G401.6 (cell line): ENCODE results near the gene SLX9.
"Not testable (repeated sequence)": the region's sequence is repeated elsewhere in the genome, so short reads cannot be mapped to it uniquely, and the experiment has no call there.

Experiments
- FAIRE-seq: peaks from 2 replicates; lab custom pipeline; 2012; peaks lifted over from hg19 to GRCh38; lab: Jason Lieb, UNC

SLX9 gene

GRCh38 chr21:44902268-44903049, 37.4 kb upstream of the SLX9 start:
- no peak for FAIRE-seq

DNA sequence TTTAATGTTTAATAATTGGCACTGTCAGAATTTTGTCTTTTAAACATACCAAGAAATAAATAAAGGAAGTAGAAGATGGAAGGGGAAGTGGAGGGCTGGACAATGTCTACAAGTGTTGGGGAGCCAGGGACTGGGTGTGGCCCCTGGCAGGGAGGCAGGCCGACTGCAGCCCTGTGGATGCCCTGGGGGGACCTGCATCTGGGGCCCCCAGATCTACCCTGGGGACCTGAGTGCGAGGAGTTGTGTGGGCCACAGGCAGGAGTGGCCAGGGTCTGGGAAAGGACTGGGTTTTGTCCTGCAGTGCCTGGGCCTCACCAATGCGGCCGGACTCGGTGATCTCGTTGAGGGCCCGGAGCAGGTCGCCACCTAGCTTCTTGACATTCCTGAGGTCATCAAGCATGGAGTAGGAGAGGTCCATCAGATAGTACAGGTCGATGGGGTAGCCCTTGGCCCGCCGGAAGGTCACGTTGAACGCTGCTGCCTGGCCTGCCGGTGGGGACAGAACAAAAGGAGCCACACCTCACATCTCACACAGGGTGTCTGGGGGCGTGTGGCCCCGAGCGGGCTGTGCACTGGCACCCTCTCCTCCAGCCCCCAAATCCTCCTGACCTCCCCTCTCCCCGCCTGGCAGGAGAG, 36.7 kb upstream of the SLX9 start:
- no peak for FAIRE-seq

DNA sequence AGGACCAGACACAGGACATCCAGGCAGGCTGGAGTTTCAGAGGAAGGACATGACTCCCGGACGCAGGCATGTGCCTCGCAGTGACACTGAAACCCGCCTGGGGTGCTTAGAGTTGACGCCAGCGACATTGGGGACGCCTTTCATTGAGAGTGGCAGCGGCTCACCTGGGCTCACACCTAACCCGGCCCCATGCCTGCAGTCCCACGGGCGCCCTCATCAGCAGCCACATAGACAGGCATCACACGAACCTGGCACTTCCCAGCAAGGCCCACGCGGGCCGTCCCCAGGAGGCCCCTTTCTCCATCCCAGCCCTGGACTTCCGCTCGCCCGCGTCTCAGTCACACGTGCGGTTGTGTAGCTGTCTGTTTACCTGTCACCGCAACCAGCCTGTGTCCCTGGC, 36.1 kb upstream of the SLX9 start:
- FAIRE-seq = no peak

DNA sequence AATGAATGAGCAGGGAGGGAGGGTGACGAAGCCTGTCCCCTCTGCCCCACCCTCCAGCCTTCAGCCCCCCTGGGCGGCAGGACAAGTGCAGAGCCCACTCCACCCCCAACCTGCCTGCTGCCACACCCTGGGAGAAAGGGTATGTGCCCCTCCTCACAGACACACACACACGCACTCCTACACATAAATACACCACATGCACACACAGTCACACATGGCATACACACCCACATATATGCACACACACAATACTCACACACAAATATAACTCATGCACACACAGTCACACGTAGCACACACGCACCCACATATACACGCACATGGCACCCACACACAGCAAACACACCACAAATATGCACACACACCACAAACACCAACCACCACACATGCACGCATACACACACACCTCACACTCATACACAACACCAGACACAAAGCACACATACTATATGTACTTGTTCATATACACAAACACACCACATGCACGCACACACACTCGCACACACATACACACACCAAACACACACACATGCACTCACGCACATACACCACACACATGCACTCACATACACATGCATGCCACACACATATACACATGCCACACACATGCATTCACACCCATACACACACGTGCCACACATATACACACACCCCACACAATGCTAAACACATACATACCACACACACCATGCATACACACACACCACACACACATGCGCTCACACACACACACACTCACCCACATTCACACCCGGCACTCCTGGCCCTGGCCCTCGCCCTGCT, 35.5 kb upstream of the SLX9 start:
- no peak for FAIRE-seq

GRCh38 chr21:44905016-44905727, 34.7 kb upstream of the SLX9 start:
- no peak for FAIRE-seq

DNA sequence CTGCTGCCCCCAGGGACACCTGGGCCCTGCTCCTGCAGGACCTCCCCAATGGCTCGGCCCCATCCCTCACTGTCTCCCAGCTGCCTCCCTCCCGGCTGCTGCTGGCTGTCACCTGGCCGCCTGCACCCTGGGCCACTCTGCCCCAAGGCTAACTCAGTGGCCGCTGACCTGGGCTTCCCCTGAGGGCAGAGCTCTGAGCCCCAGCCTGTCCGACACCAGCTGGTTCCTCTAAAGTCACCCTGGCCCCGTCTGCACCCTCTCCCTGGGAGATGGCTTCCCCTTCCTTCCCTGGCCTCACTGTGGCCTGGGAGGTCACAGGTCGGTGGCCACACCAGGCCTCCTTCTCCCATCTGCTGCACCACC, 34.1 kb upstream of the SLX9 start:
- FAIRE-seq = no peak

GRCh38 chr21:44907225-44907965, 32.4 kb upstream of the SLX9 start:
- FAIRE-seq = no peak

GRCh38 chr21:44907966-44908895, 31.6 kb upstream of the SLX9 start:
- FAIRE-seq = no peak

DNA sequence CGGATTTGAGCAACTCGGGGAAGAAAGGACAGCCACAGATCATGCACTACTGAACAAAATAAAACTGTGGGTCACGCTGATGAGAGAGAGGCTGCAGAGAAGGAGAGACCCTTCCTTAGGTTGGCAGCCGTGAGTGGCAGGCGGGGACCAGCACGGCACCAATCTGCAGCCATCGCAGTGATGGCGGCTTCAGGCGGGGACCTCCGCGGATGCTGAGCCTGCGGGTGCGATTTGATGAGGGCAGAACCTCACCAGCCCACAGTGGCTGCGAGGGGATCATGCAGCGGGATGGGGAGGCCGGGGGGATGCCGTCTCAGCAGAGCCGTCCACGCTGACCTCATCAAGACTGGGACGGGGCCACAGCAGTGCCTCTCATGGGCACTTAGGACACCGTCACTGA, 30.9 kb upstream of the SLX9 start:
- FAIRE-seq = no peak

DNA sequence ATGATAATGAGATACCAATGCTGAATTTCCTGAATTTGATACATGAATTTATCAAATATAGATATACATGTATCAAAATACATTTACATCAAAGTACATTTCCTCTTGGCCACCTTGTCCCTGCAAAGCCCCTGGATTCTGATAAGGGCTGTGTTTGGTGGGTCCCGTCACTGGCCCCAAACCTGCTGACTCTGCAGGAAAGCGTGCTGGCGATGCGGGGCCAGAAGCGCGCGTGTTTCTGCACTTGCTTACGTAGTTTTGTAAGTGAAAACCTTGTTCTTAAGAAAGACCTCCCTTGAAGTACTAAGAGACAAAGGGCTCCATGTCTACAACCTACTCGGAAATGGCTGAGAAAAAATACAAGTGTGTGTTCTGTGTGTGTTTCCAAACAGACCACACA, 30.1 kb upstream of the SLX9 start:
- FAIRE-seq = no peak

DNA sequence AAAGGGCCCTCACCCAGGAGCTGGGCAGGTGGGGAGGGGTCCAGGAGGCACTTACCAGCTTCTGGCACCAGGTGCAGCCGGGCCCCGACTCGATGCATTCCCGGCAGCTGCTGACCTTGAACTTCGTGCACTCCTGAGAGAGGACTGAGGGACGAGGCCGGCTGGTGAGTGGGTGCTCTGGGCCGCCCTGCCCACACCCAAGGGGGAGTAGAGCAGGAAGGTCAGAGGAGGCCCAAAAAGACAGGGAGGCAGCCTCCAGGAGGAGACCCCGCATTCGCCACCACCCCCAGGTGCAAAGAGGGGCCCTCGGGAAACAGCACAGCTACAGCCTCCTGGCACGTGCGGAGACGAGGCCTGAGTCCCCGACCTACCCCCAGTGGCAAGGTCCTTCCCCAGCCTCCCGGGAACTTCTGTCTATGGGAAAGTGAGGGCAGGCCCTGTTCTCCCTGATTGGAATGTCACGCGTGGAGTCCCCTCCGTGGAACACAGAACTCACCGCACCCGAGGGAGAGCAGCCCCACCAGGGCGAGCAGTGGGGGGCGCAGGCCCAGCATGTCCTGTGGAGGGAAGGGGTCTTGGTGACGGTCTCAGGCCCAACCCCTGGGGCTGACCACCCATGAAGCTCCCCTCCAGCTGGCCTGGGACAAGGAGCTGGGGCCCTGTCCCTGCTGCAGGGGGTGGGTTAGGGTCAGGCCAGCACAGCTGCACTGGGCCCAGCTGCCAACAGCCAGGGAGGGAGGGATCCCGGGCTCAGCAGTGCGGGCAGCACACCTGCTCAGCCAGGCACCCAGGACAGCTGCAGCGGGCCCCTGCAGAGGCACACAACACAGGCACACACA, 29.4 kb upstream of the SLX9 start:
- no peak for FAIRE-seq

- no peak for FAIRE-seq
These were observed 28.8 kb upstream of the SLX9 start for GRCh38 chr21:44911068-44911383.

DNA sequence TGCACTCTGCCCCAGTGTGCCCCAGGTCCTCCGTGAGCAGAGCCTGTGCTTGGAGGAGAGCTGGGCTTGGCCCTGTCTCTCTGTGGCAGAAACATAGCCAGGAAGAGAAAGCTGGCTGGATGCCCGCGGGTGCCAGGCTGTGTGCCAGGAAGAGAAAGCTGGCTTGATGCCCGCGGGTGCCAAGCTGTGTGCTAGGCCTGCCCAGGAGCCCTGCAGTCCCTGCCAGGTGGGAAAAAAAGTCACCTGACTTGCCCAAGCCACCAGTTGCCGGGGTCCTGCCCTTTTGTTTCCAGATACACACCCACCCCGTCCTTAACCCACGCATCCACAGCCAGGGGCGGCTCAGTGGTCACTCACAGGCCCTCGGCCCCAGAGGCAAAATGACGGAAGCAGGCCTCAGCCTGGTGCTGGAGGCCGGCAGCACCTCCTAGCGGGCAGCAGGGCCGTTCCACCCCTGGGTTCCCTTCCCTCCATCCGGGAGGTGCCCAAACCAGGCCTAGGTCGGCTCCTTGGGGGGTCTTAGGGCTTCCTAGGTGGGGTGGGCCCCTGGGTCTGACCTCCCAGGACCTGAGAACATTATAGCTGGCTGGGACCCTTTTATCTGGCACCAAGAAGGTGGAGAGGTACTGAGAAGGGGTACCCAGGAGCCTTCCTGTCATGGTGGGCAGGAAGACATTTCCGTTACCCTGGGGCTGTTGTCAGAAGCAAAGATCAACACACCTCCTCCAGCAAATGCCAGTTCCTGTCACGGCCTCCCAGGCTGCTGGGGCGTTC, 28.3 kb upstream of the SLX9 start:
- FAIRE-seq = no peak

DNA sequence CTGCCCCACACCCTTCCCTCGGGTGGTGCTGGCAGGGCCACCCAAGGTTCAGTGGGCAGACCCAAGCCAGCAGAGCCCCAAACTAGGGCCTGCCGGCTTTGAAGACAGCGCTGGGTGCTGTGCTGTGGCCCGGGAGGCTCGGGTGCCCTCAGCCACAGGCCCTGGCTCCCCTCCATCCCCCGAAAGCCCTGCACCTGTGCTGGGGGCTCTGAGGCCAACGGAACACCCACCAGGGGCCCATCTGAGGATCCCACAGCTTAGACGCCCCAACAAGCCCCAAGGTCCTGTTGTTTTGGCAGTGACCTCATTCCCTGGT, 27.7 kb upstream of the SLX9 start:
- no peak for FAIRE-seq

- FAIRE-seq = not testable (repeated sequence)
These were observed 27.1 kb upstream of the SLX9 start for GRCh38 chr21:44912506-44913412.

DNA sequence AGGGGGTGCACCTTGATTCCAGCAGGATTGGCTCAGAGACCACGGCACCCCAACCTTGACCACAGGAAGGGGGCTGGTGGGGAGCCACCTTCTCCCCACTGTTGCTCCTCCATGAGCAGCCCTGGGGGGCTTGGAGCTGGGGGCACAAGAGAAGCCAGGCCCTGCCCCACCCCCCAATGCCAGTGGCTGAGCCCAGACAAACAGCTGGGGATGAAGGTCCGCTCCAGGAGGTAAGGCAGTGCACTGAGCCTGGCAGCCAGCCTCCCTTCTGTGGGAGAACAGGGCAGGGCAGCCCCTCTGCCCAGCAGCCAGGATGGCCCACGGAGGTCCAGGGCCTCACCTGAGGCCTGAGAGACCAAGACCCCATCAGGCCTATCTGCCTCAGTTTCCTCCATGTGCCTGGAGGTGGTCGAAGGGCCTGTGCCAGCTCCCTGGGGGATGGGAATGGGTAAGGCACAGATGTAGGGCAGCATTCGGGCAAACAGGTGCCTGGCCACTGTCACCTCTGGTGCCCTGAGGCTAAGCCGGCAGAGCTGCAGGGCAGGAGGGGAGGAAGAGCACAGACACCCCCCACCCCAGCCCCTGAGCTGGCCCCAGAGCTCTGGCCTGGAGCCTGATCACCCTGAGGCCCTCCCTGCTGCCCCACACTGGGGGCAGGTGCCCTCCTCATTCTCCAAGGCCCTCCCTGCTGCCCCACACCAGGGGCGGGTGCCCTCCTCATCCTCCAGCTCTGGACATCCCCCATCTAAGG, 26.2 kb upstream of the SLX9 start:
- FAIRE-seq = no peak

DNA sequence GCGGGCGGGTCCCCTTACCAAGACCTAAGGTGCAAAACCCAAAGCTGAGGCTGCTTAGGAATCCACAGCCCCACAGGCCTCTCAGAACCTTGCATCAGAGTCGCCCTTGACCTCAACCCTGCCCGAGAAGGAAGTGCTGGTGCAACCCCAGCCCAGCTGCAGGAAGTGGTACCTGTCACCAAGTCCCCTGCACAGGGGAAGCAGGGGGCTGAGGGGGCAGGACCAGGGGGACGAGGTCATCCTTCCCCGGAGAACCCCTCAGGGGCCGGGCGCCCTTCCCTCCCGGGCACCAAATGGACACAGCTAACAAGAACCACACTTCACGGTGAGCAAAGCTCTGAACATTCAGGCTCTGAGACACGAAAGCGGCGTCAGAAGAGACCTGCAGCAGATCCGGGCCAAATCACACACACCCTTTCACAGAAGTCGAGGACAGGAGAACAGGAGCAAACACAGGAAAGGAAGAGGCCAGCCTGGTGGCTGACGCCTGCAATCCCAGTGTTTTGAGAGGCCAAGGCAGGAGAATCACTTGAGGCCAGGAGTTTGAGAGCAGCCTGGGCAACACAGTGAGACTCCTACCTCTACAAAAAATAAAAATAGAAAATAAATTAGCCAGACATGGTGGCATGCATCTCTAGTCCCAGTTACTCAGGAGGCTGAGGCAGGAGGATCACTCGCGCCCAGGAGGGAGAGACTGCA, 25.5 kb upstream of the SLX9 start:
- no peak for FAIRE-seq
